Spleen (tissue), 11 donors: ENCODE measurements around the gene ENPEP. TPM values are rescaled to one million over a fixed set of nuclear protein-coding genes. Genes with fewer than 3 reads are reported as not detected.

Experiments used
- DNase-seq: peaks from one replicate; pipeline ENCODE4 v3.0.0-alpha.2; 2020
- H3K27ac ChIP-seq, 8 donors: fragments of 200-600 bp; sonication (generic) in 7 of 8; 1 replicate in 4 of 8; 2 replicates in 4 of 8; pipeline versions ENCODE4 v1.5.0 to v1.8.0; 2016 to 2021; ENCODE audit warnings: inconsistent platforms in 4 of 8, mild to moderate bottlenecking in 4 of 8, moderate library complexity in 1 of 8
- H3K27me3 ChIP-seq, 7 donors: fragments of 200-600 bp; sonication (generic) in 6 of 7; replicated peaks in 1 of 7; 1 replicate in 4 of 7; 2 replicates in 3 of 7; pipeline versions ENCODE4 v1.5.0 to v1.8.0; 2016 to 2021; ENCODE audit warnings: inconsistent platforms in 3 of 7, mild to moderate bottlenecking in 1 of 7
- H3K36me3 ChIP-seq, 6 donors: fragments of 200-600 bp; sonication (generic) in 5 of 6; 1 replicate in 4 of 6; 2 replicates in 2 of 6; pipeline versions ENCODE4 v1.5.0 to v1.8.0; 2016 to 2021; ENCODE audit warnings: inconsistent platforms in 2 of 6
- H3K4me1 ChIP-seq, 6 donors: fragments of 200-600 bp; sonication (generic) in 5 of 6; 1 replicate in 3 of 6; 2 replicates in 3 of 6; pipeline versions ENCODE4 v1.5.0 to v1.8.0; 2016 to 2021; ENCODE audit warnings: inconsistent platforms in 3 of 6
- H3K4me3 ChIP-seq, 8 donors: fragments of 200-600 bp; sonication (generic) in 7 of 8; 1 replicate in 4 of 8; 2 replicates in 4 of 8; pipeline versions ENCODE4 v1.5.0 to v1.8.0; 2016 to 2021; ENCODE audit warnings: inconsistent platforms in 4 of 8, mild to moderate bottlenecking in 4 of 8, moderate library complexity in 2 of 8
- H3K9me3 ChIP-seq, 8 donors: fragments of 200-600 bp; sonication (generic) in 7 of 8; 1 replicate in 4 of 8; 2 replicates in 4 of 8; pipeline versions ENCODE4 v1.5.0 to v1.8.0; 2016 to 2021; ENCODE audit warnings: inconsistent platforms in 4 of 8
- CTCF ChIP-seq, 11 experiments: fragments of 200-600 bp in 7 of 11; fragments of 450-650 bp in 4 of 11; sonication (generic) in 4 of 11; IDR thresholded peaks in 8 of 11; conservative IDR thresholded peaks in 3 of 11; 1 replicate in 7 of 11; 2 replicates in 4 of 11; pipeline versions ENCODE4 v1.4.0 to v1.8.0; 2016 to 2021; ENCODE audit warnings: antibody characterized with exemption in 11 of 11, inconsistent platforms in 4 of 11, mild to moderate bottlenecking in 1 of 11
- POLR2A ChIP-seq, 3 donors: fragments of 450-650 bp; IDR thresholded peaks; one replicate each; pipeline ENCODE4 v1.5.1; 2017; ENCODE audit warnings: antibody characterized with exemption in 3 of 3, mild to moderate bottlenecking in 1 of 3
- POLR2AphosphoS5 ChIP-seq, 3 donors: sonication (generic); formaldehyde crosslinking; IDR thresholded peaks; one replicate each; pipeline ENCODE4 v1.5.1; 2017; ENCODE audit warnings: antibody characterized with exemption in 3 of 3
- WGBS, 5 donors: extraction: QIAGEN DNeasy Blood & Tissue Kit in 3 of 5; methylation state at CpG; one replicate each; pipeline versions ENCODE4 v1.1.5 to v1.1.7; 2013 to 2018; 5-methylcytosine and 5-hydroxymethylcytosine counted together
- intact Hi-C: fragments of 100-400 bp; cut with DNase I; formaldehyde crosslinking; loops from one replicate; pipeline ENCODE4 v1.15.0; 2023; ENCODE audit warnings: low total_unique reads
- polyA plus RNA-seq, 3 donors: library from polyadenylated mRNA; stranded (reverse); fragments of 200-250 nt; gene quantifications; one replicate each; pipeline ENCODE4 v1.2.1, GENCODE V29; 2013
- total RNA-seq, 7 donors: library from RNA; depleted of rRNA in 3 of 7; stranded (reverse); fragments of >200 nt in 3 of 7; fragmentation: NEBNext Ultra II Directional in 4 of 7; extraction: Animal tissue kit (Norgen Biotek cat#: 25700) in 4 of 7; gene quantifications; one replicate each; pipeline versions ENCODE4 v1.1.0 to v1.2.1, GENCODE V29; 2016 to 2021
- donor health status: healthy with polysubstance abuse.
- donor health status: DM: no; HTN: no; CAD: no; lungs with moderate emphysema.
- donor health status: DM: no; HTN: no; CAD: no.
- donor health status: Bipolar disorder and iron deficiency.
- donor health status: healthy.
- donor health status: DM: no; HTN: no; CAD: no.
- donor health status: DM: yes; HTN: yes; CAD: no.

Gene ENPEP
- total and polyA plus RNA-seq, 10 donors, result 1.8 to 48.3 (median 30.3) TPM

- Histone ChIP-seq H3K9me3 (no peaks in the 10 kb centered on the region), H3K4me1 (peaks cover 0 to 38% (median 4%) of the 10 kb centered on the region in 6 donors), H3K4me3 (no peak overlapping the region), H3K27me3 (peaks cover 0 to 5% (median 0%) of the 10 kb centered on the region in 7 donors), H3K27ac (peak overlapping the region in 1 of 8 donors; percentile 21), H3K36me3 (no peaks in the 10 kb centered on the region)
- TF ChIP-seq POLR2A (IDR thresholded peaks at IDR 0.05) (no peak), CTCF (IDR thresholded peaks at IDR 0.05 in 8 of 11, conservative IDR thresholded peaks at IDR 0.05 in 3 of 11) (no peak), POLR2AphosphoS5 (IDR thresholded peaks at IDR 0.05) (no peak)
- WGBS, 5 donors, result 75 to 88% (median 79%) methylated on average over 6 of the region's 6 CpGs
- intact Hi-C loops, result no loop called here
- DNase-seq, result no peak
These were observed 14.1 kb downstream of the ENPEP start for GRCh38 chr4:110489901-110490508.

- Histone ChIP-seq H3K36me3 (no peaks in the 10 kb centered on the region), H3K27ac (peak overlapping the region in 4 of 8 donors; percentile 14 to 70 (median 57)), H3K4me3 (no peak overlapping the region), H3K27me3 (peaks cover 0 to 10% (median 0%) of the 10 kb centered on the region in 7 donors), H3K9me3 (no peaks in the 10 kb centered on the region), H3K4me1 (peaks cover 0 to 31% (median 4%) of the 10 kb centered on the region in 6 donors)
- 32 to 51% (median 42%) methylated on average over 5 of the region's 5 CpGs for WGBS, 5 donors
- DNase-seq, result no peak
- TF ChIP-seq CTCF (IDR thresholded peaks at IDR 0.05 in 8 of 11, conservative IDR thresholded peaks at IDR 0.05 in 3 of 11) (no peak), POLR2AphosphoS5 (IDR thresholded peaks at IDR 0.05) (no peak), POLR2A (IDR thresholded peaks at IDR 0.05) (no peak)
- intact Hi-C loops, result no loop called here
These were observed 16.6 kb downstream of the ENPEP start for GRCh38 chr4:110492522-110492921.

- Histone ChIP-seq H3K27ac (no peak overlapping the region), H3K9me3 (no peaks in the 10 kb centered on the region), H3K4me1 (peaks cover 0 to 27% (median 4%) of the 10 kb centered on the region in 6 donors), H3K27me3 (peaks cover 0 to 10% (median 0%) of the 10 kb centered on the region in 7 donors), H3K36me3 (no peaks in the 10 kb centered on the region), H3K4me3 (no peak overlapping the region)
- intact Hi-C loops, result no loop called here
- TF ChIP-seq POLR2AphosphoS5 (IDR thresholded peaks at IDR 0.05) (no peak), CTCF (IDR thresholded peaks at IDR 0.05 in 8 of 11, conservative IDR thresholded peaks at IDR 0.05 in 3 of 11) (no peak), POLR2A (IDR thresholded peaks at IDR 0.05) (no peak)
- WGBS, 5 donors, result 26 to 58% (median 46%) methylated on average over 1 of the region's 1 CpG
- DNase-seq, result no peak
These were observed 17.6 kb downstream of the ENPEP start for GRCh38 chr4:110493520-110493919.

- peaks cover 0 to 10% (median 0%) of the 10 kb centered on the region in 7 donors for H3K27me3 ChIP-seq
- no peak overlapping the region for H3K4me3 ChIP-seq
- H3K36me3 ChIP-seq, result no peaks in the 10 kb centered on the region
- no peak for TF ChIP-seq POLR2AphosphoS5 (IDR thresholded peaks at IDR 0.05)
- TF ChIP-seq CTCF (IDR thresholded peaks at IDR 0.05 in 8 of 11, conservative IDR thresholded peaks at IDR 0.05 in 3 of 11), result no peak
- no peak for TF ChIP-seq POLR2A (IDR thresholded peaks at IDR 0.05)
- DNase-seq, result no peak
- intact Hi-C loops, result no loop called here
- H3K27ac ChIP-seq, result no peak overlapping the region
- WGBS, 5 donors, result 78 to 97% (median 93%) methylated on average over 5 of the region's 5 CpGs
- peaks cover 0 to 9% (median 0%) of the 10 kb centered on the region in 6 donors for H3K4me1 ChIP-seq
- H3K9me3 ChIP-seq, result no peaks in the 10 kb centered on the region
These were observed 22.5 kb downstream of the ENPEP start for GRCh38 chr4:110498420-110498819.
